GM21515 (cell line): ENCODE data around the gene WNT7B.

Experiments used
- ATAC-seq: cut with Tn5 transposase; IDR thresholded peaks from one replicate; pipeline ENCODE4 v1.9.1; 2021; ENCODE audit not compliant: unreplicated experiment

WNT7B gene

DNA sequence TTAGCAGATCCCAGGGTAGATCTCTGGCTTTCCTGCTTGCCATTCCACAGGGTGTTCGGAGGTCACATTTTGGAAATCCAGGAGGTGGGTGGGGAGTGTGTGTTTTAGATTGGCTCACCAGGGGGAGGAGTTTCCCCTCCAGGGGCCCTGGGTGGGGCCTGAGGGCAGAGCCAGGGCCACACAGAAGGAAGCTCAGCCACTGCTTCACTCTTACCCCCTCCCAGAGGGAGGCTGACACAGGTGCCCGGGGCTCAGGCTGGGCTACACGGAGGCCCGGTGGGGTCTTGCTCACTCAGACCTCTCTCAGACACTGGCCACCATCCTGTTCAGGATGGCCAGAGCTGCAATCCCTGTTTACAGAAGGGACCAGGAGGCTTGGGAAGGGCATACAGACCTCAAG, 2.5 kb downstream of the WNT7B start:
- no peak for ATAC-seq

DNA sequence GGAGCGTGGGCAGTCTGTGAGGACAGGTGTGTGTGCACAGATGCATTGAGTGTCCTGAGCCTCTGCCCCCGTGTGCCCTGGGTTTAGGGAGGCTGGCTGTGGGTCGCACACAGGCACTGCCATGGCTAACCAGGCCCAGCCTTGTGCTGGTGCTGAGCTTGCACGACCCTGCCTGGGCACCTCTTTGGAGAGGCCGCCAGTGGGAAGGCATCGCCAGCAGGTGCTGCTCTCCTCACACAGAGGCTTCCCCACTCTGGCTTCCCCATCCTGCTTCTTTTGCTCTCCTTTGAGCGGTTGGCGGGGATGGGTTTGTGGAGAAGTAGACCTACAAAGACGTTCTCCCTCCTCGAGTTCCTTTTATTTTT, 4.1 kb downstream of the WNT7B start:
- no peak for ATAC-seq

- ATAC-seq: no peak
Observed at GRCh38 chr22:45972091-45972888, 4.7 kb downstream of the WNT7B start.

GRCh38 chr22:45971408-45972028, 5.4 kb downstream of the WNT7B start:
- no peak for ATAC-seq

DNA sequence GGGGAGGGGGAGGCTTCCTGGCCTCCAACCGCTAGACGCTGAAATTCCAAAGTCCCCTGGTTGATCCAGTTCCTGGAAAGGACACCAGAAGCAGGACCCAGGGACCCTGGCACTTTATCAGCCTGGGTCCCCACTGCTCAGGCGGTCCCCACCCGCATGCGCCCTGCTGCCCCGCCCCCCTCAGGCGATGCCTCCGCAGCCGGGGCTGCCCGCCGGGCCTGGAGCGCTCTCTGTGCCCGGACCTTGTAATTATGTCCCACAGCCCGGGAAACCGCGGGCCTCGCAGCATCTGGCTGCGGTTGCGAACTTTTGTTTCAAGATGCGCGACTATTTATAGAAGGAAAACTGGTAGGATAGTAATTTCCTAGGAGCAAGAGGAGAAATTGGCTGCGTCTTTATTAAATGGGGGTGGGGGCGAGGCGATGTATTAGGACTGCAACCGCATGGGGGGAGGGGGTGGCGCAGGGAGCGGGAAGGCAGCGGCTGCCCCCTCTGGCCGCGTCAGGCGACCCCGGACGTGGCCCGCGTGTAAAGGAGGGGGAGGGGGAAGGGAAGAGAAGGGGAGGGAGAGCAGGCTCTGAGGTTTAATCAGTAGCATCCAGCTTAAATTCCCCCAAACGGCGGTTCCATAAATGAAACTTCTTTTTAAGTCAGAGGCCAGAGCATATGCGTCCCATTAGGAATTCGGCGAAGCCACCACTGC, 6.1 kb downstream of the WNT7B start:
- ATAC-seq: no peak

DNA sequence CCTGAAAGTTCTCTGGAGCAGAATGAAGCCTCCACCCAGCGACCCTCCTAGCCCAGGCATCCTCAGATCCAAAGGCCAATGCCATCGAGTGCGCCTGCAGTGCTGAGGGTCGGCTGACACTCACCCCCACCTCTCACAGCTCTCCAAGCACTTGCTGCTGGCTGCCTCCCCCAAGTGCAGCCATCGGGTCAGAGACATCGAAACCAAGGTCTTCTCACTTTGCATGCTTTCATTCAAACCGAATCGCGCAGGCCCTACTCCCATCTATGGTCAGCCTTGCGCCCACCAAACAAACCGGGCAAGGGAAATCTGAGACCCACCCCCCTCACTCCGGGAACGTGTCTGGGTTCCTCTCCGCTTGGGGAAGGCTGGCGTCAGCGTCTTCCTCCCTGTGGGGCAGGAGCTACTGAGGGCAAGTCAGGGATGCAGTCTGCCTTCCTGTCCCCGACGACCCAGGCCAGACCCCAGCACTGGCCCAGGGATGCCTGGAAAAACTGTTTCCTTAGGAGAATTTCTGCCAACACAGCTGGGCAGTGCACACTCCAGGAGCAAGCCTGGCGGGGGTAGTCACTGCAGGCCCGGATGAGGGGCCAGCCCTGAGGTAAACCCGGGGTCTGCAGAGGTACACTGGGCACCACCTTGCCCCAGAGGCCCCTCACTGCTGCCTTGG, 7.0 kb downstream of the WNT7B start:
- no peak for ATAC-seq

- ATAC-seq: no peak
Observed at GRCh38 chr22:45969414-45969799, 7.6 kb downstream of the WNT7B start.

DNA sequence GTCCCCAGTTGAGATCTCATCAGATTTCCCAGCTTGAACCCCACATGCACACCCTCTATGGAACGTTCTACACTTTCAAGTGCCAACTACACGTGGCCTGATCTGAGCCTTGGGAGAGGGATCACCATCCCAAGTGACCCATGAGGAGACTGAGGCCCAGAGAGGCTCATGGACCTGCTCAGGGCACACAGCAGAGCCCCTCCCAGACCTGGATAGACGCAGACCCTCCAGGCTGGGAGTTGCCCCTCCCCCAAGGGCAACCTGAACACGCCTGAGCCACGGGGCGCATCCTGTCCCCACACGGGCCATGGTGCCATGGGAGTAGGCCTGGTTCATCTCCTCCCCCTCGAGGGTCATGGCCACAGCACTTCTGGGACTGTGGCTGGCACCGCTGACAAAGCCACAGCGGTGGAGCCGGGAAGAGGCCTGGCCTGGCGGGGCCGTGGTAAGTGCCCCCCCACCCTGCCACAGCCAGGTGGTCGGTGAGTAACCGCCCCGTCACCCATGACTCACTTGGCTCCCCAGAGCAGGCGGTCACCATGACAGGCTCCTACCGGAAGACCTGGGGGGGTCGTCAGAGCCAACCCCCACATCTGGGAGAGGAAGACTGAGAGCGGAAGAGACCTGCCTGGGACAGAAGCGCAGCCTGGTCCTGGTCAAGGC, 8.1 kb downstream of the WNT7B start:
- ATAC-seq: no peak

DNA sequence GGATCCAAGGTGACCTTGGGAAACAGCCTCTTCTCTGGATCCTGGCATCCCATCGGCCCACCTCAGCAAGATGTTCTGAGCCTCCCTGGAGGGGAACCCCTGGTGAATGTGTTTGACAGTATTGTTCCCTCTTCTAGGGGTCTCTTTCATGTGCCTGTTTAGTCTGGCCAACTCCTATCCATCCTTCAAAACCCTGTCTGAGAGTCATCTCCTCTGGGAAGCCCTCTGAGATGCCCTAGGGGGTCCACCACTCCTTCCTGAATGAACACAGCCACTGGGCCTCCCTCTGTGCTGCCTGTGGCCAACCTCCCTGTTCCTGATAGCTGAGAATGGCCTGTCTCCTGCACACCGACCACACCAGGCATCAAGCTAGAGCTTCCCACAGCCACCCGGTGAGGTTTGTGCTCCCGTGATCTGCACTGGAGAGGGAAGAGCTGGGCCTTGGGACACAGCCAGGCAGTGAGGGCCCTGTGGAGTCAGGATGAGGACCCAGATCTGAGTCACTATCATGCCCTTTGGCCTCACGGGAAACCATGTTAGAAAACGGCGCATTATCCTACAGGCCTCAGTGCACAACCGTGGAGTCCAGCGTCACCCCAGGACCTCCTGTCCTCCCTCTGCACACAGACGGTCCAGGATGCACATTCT, 8.8 kb downstream of the WNT7B start:
- no peak for ATAC-seq

DNA sequence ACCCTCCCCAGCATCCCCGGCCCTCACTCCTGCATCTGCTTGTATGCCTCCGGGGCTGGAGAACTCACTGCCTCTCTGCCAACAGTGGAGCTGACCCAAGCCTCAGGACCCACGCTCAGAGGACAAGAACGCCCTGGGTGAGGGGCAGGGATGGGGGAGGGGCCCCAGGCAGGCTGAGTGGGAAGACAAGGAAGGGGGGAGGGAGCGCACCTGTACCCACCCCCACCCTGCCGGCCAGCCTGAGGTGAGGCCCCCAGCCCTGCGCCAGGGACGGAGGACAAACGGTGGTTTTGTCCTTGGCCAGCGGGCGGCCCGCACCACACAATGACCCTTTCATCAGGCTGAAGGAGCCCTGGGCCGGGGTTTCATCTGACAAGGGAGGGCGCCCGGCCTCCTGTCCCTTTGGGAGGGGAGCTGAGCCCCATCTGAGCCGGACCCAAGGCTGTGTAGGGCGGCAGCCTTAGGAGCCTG, 10.0 kb downstream of the WNT7B start:
- ATAC-seq: no peak

- ATAC-seq: no peak
Observed at GRCh38 chr22:45966320-45966894, 10.6 kb downstream of the WNT7B start.

DNA sequence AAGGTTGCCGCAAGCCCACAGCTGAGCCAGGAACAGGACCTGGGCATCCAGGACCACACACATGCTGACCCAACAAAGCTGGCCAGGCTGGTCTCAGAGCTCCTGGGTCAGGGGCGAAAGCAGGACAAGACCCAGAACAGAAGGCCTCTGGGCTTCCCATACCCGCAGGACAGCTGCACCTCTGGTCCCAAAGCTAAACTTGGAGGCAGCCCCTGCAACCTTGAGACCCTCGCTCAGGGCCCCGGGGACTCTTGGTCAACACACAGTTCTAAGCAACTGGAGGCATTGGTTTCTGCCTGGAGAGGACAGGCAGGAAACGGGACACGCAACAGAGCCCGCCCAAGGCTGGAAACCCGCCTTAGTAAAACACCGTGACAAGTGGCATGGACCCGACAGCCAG, 11.4 kb downstream of the WNT7B start:
- ATAC-seq: no peak

- no peak for ATAC-seq
Observed at GRCh38 chr22:45964926-45965527, 11.9 kb downstream of the WNT7B start.

DNA sequence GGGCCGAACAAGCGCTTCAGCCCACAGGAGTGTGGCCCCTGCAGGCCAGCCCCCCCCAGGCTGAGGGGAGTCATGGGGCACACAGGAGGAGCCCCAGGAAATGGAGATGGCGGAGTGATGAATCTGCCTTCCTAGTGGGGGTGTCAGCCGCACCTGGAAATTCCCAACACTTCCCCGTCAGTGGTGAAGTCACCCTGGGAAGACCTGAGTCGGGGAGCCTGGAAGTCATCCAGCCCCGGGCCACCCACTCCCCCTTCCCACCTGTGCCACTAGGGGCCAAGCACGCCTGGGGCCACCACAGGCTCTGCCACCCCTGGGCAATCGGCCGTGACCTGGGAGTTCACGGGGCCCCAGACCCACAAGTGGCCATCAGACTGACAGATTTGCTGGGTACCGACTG, 12.6 kb downstream of the WNT7B start:
- no peak for ATAC-seq

DNA sequence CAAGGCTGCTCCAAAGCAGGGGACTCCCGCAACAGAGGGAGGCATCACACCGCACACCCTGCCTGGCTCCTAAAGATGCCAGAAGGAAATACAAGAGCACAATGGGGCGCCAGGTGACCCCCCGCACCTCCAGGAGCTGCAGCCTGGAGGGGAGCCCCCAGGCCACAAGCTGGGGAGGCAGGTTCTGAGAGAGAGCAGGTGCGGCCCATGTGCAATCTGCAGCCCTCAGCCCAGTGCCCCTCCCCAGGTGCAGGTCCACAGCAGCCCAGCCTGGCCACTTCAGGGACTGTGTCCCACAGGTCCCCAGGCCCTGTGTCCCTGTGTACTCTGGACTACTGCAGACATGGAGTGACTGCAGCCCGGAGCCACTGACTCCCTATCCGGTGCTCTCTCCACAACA, 13.1 kb downstream of the WNT7B start:
- ATAC-seq: no peak

DNA sequence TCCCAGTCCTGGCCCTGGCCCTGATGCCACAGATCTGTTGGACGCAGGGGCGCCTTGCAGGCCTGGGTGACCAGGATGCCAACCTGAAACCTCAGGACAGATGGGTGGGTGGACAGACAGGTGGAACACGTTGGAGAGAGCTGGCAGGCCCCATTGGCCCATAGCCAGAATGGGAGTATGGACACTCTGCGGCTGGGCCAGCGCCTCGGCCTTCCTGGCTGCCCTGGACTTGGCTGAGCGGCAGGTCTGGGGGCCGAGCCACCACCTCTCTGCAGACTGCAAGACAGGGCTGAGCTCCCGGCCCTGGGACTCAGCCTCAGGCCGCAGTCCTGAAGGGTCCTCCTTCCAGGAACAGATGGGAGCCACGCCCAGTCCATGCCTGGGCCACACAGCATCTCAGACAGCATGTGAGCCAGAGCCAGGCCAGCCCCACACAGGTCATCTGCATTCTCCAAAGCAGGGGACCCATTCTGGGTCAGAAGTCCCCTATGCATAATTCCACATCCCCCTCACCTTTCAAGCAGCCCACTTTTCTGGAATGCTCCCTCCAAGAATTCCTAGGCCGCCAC, 14.1 kb downstream of the WNT7B start:
- no peak for ATAC-seq

- no peak for ATAC-seq
Observed at GRCh38 chr22:45962434-45962718, 14.6 kb downstream of the WNT7B start.

DNA sequence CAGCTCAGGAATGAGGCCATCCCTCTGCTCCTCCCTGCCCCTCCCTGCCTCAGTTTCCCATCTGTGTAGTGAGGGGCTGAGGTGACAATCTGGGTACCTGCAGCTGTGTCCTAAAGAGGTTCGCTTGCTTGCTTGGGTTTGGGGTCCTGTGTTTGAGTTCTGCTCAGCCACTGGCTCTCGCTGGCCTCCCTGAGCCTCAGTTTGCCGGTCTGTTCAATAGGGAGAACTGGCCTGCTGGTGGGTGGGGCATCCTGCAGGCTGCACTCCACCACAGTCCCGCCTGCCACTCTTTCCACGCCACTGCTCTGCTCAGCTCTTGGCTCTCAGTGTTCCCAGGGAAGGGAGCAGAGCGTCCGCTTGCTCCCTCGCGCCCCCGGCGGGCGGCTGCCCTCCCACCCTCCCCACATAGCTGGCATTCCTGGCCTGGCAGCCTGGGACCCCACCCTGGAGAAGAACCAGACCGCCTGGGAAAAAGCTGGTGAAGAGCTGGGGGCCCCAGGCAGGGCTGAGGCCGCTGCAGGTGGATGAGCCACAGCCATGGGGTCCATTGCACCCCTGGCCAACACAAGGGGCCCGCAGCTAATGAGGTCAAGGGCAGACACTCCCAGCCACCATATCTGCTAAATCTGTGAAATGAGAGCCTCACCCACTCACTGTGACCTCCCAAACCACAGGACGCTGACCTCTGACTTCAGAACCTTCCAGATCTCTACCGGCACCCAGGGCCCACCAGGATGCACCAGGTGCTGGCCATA, 15.1 kb downstream of the WNT7B start:
- no peak for ATAC-seq
